IMR-90 (cell line): ENCODE measurements around the gene DCHS1. TPM values are rescaled to one million over a fixed set of nuclear protein-coding genes. Genes with fewer than 3 reads are reported as not detected.

Experiments used
- ATAC-seq: fragments of 200-7000 bp; cut with Tn5 transposase; 2 replicates; pipeline ENCODE4 v1.9.1; 2020; ENCODE audit warnings: low read depth, mild to moderate bottlenecking, moderate library complexity
- BruUV-seq: library from RNA; stranded (reverse); fragments of 400-500 nt; replicated peaks from 2 replicates; lab custom pipeline; 2021; lab: Mats Ljungman, UMichigan
- CTCF ChIA-PET: fragments of 300-600 bp; formaldehyde crosslinking; extraction: SDS; loops from one replicate; lab custom pipeline; 2021; ENCODE audit warnings: antibody characterized with exemption; lab: Yijun Ruan, JAX
- POLR2A ChIA-PET: fragments of 300-600 bp; sonication (Branson Sonifier 250); formaldehyde crosslinking; loops from one replicate; lab custom pipeline; 2022; ENCODE audit warnings: antibody characterized with exemption; ENCODE audit not compliant: unreplicated experiment; lab: Charles Lee
- DNase-seq: peaks from one replicate; pipeline ENCODE4 v3.0.0; 2013
- H2AFZ ChIP-seq: replicated peaks from 2 replicates; pipeline ENCODE3; 2013; ENCODE audit warnings: low read length, mild to moderate bottlenecking; ENCODE audit not compliant: poor library complexity
- H2AK5ac ChIP-seq: 2 replicates; pipeline ENCODE4 v1.6.1; 2013; ENCODE audit warnings: low read depth, low read length, inconsistent platforms
- H2AK9ac ChIP-seq: replicated peaks from 2 replicates; pipeline ENCODE3; 2013; ENCODE audit warnings: mild to moderate bottlenecking, low read depth, low read length, moderate library complexity; ENCODE audit not compliant: poor library complexity
- H2BK120ac ChIP-seq: 2 replicates; pipeline ENCODE4 v1.6.1; 2013; ENCODE audit warnings: low read depth, low read length, inconsistent platforms
- H2BK15ac ChIP-seq: 3 replicates; pipeline ENCODE4 v1.6.1; 2013; ENCODE audit warnings: low read depth, low read length, inconsistent platforms
- H2BK20ac ChIP-seq: 2 replicates; pipeline ENCODE4 v1.6.1; 2013; ENCODE audit warnings: low read depth, mild to moderate bottlenecking, inconsistent platforms, low read length, moderate library complexity
- H2BK5ac ChIP-seq: 2 replicates; pipeline ENCODE4 v1.6.1; 2013; ENCODE audit warnings: mild to moderate bottlenecking, low read depth, low read length, inconsistent platforms; ENCODE audit not compliant: poor library complexity, severe bottlenecking
- H3K14ac ChIP-seq: replicated peaks from 2 replicates; pipeline ENCODE4 v1.6.1; 2013; ENCODE audit warnings: low read depth, low read length, inconsistent platforms
- H3K18ac ChIP-seq: 2 replicates; pipeline ENCODE4 v1.6.1; 2013; ENCODE audit warnings: low read depth, low read length, control low read depth
- H3K23ac ChIP-seq: 2 replicates; pipeline ENCODE4 v1.6.1; 2013; ENCODE audit warnings: low read depth, low read length, inconsistent platforms
- H3K27ac ChIP-seq: 2 replicates; pipeline ENCODE4 v1.5.1; 2013; ENCODE audit warnings: mild to moderate bottlenecking, control low read depth, low read length; ENCODE audit not compliant: insufficient read depth
- H3K27me3 ChIP-seq: 2 replicates; pipeline ENCODE4 v1.6.1; 2013; ENCODE audit warnings: low read length; ENCODE audit not compliant: control insufficient read depth, insufficient read depth
- H3K36me3 ChIP-seq: 2 replicates; pipeline ENCODE4 v1.6.1; 2013; ENCODE audit warnings: low read length, mixed read lengths; ENCODE audit not compliant: control insufficient read depth, insufficient read depth
- H3K4ac ChIP-seq: 2 replicates; pipeline ENCODE4 v1.6.1; 2013; ENCODE audit warnings: low read depth, low read length, inconsistent platforms
- H3K4me1 ChIP-seq: 2 replicates; pipeline ENCODE4 v1.6.1; 2013; ENCODE audit warnings: low read length, mixed read lengths; ENCODE audit not compliant: control insufficient read depth, insufficient read depth
- H3K4me2 ChIP-seq: 2 replicates; pipeline ENCODE4 v1.6.1; 2013; ENCODE audit warnings: low read depth, mild to moderate bottlenecking, control low read depth, low read length, moderate library complexity
- H3K4me3 ChIP-seq: 2 replicates; pipeline ENCODE4 v1.5.1; 2013; ENCODE audit warnings: low read depth, mild to moderate bottlenecking, control low read depth, low read length, moderate library complexity; ENCODE audit not compliant: insufficient read depth
- H3K56ac ChIP-seq: 2 replicates; pipeline ENCODE4 v1.6.1; 2013; ENCODE audit warnings: low read length, inconsistent platforms; ENCODE audit not compliant: insufficient read depth; ENCODE audit errors: extremely low read depth
- H3K79me1 ChIP-seq, 2 experiments: 2 replicates each; pipeline ENCODE4 v1.6.1; 2013; ENCODE audit warnings: low read length in 2 of 2, inconsistent platforms in 1 of 2, low read depth in 1 of 2
- H3K9ac ChIP-seq: 2 replicates; pipeline ENCODE4 v1.6.1; 2013; ENCODE audit warnings: low read depth, low read length, control low read depth
- H3K9me1 ChIP-seq: 2 replicates; pipeline ENCODE4 v1.6.1; 2013; ENCODE audit warnings: low read length, inconsistent platforms; ENCODE audit not compliant: insufficient read depth
- H3K9me3 ChIP-seq: 2 replicates; pipeline ENCODE4 v1.6.1; 2013; ENCODE audit warnings: low read length; ENCODE audit not compliant: control insufficient read depth, insufficient read depth
- H4K20me1 ChIP-seq: 2 replicates; pipeline ENCODE4 v1.6.1; 2013; ENCODE audit warnings: low read length, inconsistent platforms; ENCODE audit not compliant: insufficient read depth
- H4K5ac ChIP-seq: 2 replicates; pipeline ENCODE4 v1.6.1; 2013; ENCODE audit warnings: mild to moderate bottlenecking, low read depth, low read length, control low read depth
- H4K8ac ChIP-seq, 2 experiments: 2 replicates each; pipeline ENCODE4 v1.6.1; 2013; ENCODE audit warnings: low read depth in 2 of 2, low read length in 2 of 2, control low read depth in 1 of 2, inconsistent platforms in 1 of 2
- H4K91ac ChIP-seq: 2 replicates; pipeline ENCODE4 v1.6.1; 2013; ENCODE audit warnings: low read depth, low read length, inconsistent platforms; ENCODE audit not compliant: insufficient read depth
- CEBPB ChIP-seq: IDR thresholded peaks from 2 replicates; pipeline ENCODE4 v1.6.1; 2012; ENCODE audit warnings: low read depth, low read length, improper control_type of control experiment
- CHD1 ChIP-seq: IDR thresholded peaks from 2 replicates; pipeline ENCODE4 v1.6.1; 2012; ENCODE audit warnings: low read depth, low read length, improper control_type of control experiment
- CTCF ChIP-seq: conservative IDR thresholded peaks from 2 replicates; pipeline ENCODE4 v1.5.1; 2012; ENCODE audit warnings: mild to moderate bottlenecking, low read depth, low read length, improper control_type of control experiment
- ELK1 ChIP-seq: fragments of 150-350 bp; IDR thresholded peaks from 2 replicates; pipeline ENCODE4 v1.6.1; 2016; ENCODE audit warnings: low read depth, mild to moderate bottlenecking, low read length, moderate library complexity, borderline replicate concordance
- FOS ChIP-seq: fragments of 150-350 bp; IDR thresholded peaks from 2 replicates; pipeline ENCODE4 v1.6.1; 2016; ENCODE audit warnings: low read depth, low read length
- MAFK ChIP-seq: IDR thresholded peaks from 2 replicates; pipeline ENCODE4 v1.6.1; 2012; ENCODE audit warnings: low read depth, low read length, improper control_type of control experiment
- MAZ ChIP-seq: IDR thresholded peaks from 2 replicates; pipeline ENCODE4 v1.6.1; 2012; ENCODE audit warnings: low read depth, mild to moderate bottlenecking, low read length, improper control_type of control experiment, moderate library complexity, borderline replicate concordance
- MXI1 ChIP-seq: IDR thresholded peaks from 2 replicates; pipeline ENCODE4 v1.6.1; 2012; ENCODE audit warnings: low read depth, mild to moderate bottlenecking, low read length, moderate library complexity, borderline replicate concordance
- NFE2L2 ChIP-seq: fragments of 150-350 bp; IDR thresholded peaks from 2 replicates; pipeline ENCODE4 v1.6.1; 2016; ENCODE audit warnings: low read depth, mild to moderate bottlenecking, low read length
- POLR2A ChIP-seq: IDR thresholded peaks from 2 replicates; pipeline ENCODE4 v1.6.1; 2012; ENCODE audit warnings: mild to moderate bottlenecking, low read depth, low read length
- RAD21 ChIP-seq: IDR thresholded peaks from 2 replicates; pipeline ENCODE4 v1.6.1; 2012; ENCODE audit warnings: low read length, improper control_type of control experiment
- RCOR1 ChIP-seq: IDR thresholded peaks from 2 replicates; pipeline ENCODE4 v1.6.1; 2012; ENCODE audit warnings: mild to moderate bottlenecking, low read length, improper control_type of control experiment; ENCODE audit not compliant: insufficient replicate concordance
- RFX5 ChIP-seq: IDR thresholded peaks from 2 replicates; pipeline ENCODE4 v1.8.0; 2012; ENCODE audit warnings: low read depth, mild to moderate bottlenecking, low read length, moderate library complexity
- SMC3 ChIP-seq: fragments of 150-350 bp; IDR thresholded peaks from 2 replicates; pipeline ENCODE4 v1.6.1; 2016; ENCODE audit warnings: low read depth, mild to moderate bottlenecking, antibody characterized with exemption, low read length, moderate library complexity
- WGBS, 2 experiments: methylation state at CpG; one replicate each; pipeline versions ENCODE4 v1.1.5 to v1.1.7; 2013; ENCODE audit warnings: missing lambda C conversion rate in 2 of 2; ENCODE audit not compliant: insufficient read length in 1 of 2; ENCODE audit errors: extremely low coverage in 2 of 2; 5-methylcytosine and 5-hydroxymethylcytosine counted together
- dilution Hi-C: fragments of 300-500 bp; cut with HindIII; formaldehyde crosslinking; loops from one replicate; pipeline ENCODE4 v1.14.3; 2018; ENCODE audit warnings: low sequenced_read_pairs; ENCODE audit not compliant: unreplicated experiment
- in situ Hi-C: fragments of 300-500 bp; cut with MboI; formaldehyde crosslinking; loops from 3 replicates; pipeline ENCODE4 v1.14.3; 2019; ENCODE audit warnings: low sequenced_read_pairs, inconsistent platforms, mixed read lengths
- intact Hi-C: fragments of 100-400 bp; cut with micrococcal nuclease; formaldehyde crosslinking; loops from 2 replicates; pipeline ENCODE4 v1.10.0; 2022
- polyA plus RNA-seq, 3 experiments: library from polyadenylated mRNA; depleted of rRNA; stranded (reverse); fragments of >200 nt; gene quantifications; 2 replicates each; pipeline ENCODE4 v1.2.3, GENCODE V29; 2012; ENCODE audit warnings: low replicate concordance in 1 of 3
- total RNA-seq: library from RNA; depleted of rRNA; stranded (reverse); fragments of >200 nt; gene quantifications from 2 replicates; pipeline ENCODE4 v1.2.3, GENCODE V29; 2012
- TF ChIP-seq, protein P1 (sequence below): fragments of 150-350 bp; IDR thresholded peaks from 2 replicates; pipeline ENCODE4 v1.6.1; 2017; ENCODE audit warnings: mild to moderate bottlenecking, antibody characterized with exemption, low read length, low read depth

Gene DCHS1
- total and polyA plus RNA-seq, 2 of the 4 experiments (the other 2 are of a cell fraction) = 1.4 to 3.3 TPM

- H2BK20ac ChIP-seq = no peak overlapping the region
- H4K20me1 ChIP-seq = no peaks in the 10 kb centered on the region
- H4K5ac ChIP-seq = no peak overlapping the region
- H3K18ac ChIP-seq = no peak overlapping the region
- H2BK15ac ChIP-seq = no peak overlapping the region
- no peak overlapping the region for H3K4ac ChIP-seq
- no peaks in the 10 kb centered on the region for H3K4me1 ChIP-seq
- H3K79me1 ChIP-seq = no peaks in the 10 kb centered on the region
- H2AK9ac ChIP-seq = no peak overlapping the region
- no peak overlapping the region for H4K8ac ChIP-seq
- intact Hi-C loops (no loop called here), in situ Hi-C loops (no loop called here), dilution Hi-C loops (no loop called here)
- H3K4me2 ChIP-seq = no peak overlapping the region
- no peak for DNase-seq
- BruUV-seq = no TSS peak
- WGBS, 2 experiments = 96% methylated on average over 8 of the region's 17 CpGs; no CpG with 5 or more reads in 1 of the 2 experiments
- H3K9me3 ChIP-seq = no peaks in the 10 kb centered on the region
- no peak overlapping the region for H3K14ac ChIP-seq
- no peak overlapping the region for H3K4me3 ChIP-seq
- no peak overlapping the region for H2AFZ ChIP-seq
- no peak overlapping the region for H2BK120ac ChIP-seq
- H3K9ac ChIP-seq = no peak overlapping the region
- ATAC-seq = no peak
- no peaks in the 10 kb centered on the region for H3K9me1 ChIP-seq
- H3K23ac ChIP-seq = no peak overlapping the region
- H3K27ac ChIP-seq = no peak overlapping the region
- ChIA-PET CTCF (no interaction called here), POLR2A (no interaction called here)
- TF ChIP-seq CTCF (no peak), ELK1 (no peak), SMC3 (no peak), MAZ (no peak), NFE2L2 (no peak), MXI1 (no peak), POLR2A (no peak), RCOR1 (no peak), CHD1 (no peak), CEBPB (no peak), MAFK (no peak), FOS (no peak), RFX5 (no peak), RAD21 (no peak)
- TF ChIP-seq, protein P1, sequence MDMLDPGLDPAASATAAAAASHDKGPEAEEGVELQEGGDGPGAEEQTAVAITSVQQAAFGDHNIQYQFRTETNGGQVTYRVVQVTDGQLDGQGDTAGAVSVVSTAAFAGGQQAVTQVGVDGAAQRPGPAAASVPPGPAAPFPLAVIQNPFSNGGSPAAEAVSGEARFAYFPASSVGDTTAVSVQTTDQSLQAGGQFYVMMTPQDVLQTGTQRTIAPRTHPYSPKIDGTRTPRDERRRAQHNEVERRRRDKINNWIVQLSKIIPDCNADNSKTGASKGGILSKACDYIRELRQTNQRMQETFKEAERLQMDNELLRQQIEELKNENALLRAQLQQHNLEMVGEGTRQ = no peak
- no peak overlapping the region for H4K91ac ChIP-seq
- no peak overlapping the region for H2AK5ac ChIP-seq
- no peak overlapping the region for H2BK5ac ChIP-seq
- no peak overlapping the region for H3K56ac ChIP-seq
- H3K36me3 ChIP-seq = peaks cover 54% of the 10 kb centered on the region
- H3K27me3 ChIP-seq = no peaks in the 10 kb centered on the region
Measured at GRCh38 chr11:6625832-6626420, 29.7 kb downstream of the DCHS1 start.
